ENCODE results near the gene NUDCD3. TPM values are rescaled to one million over a fixed set of nuclear protein-coding genes. Genes with fewer than 3 reads are reported as not detected.
"Not testable (repeated sequence)": the region's sequence is repeated elsewhere in the genome, so short reads cannot be mapped to it uniquely, and the experiment has no call there.

Gene NUDCD3
- total RNA-seq, 1 donor from 2014 or later = 105 TPM

GRCh38 chr7:44515590-44516268 is 25.3 kb upstream of the NUDCD3 start:
- Mint-ChIP-seq H3K4me3 (ENCODE audit: unreplicated experiment) (no peak overlapping the region), H3K4me1 (ENCODE audit: low read depth) (no peaks in the 10 kb centered on the region), H3K27me3 (ENCODE audit: low read depth) (peaks cover 14% of the 10 kb centered on the region), H3K9me3 (ENCODE audit: low read depth) (no peaks in the 10 kb centered on the region), H3K27ac (ENCODE audit: unreplicated experiment) (no peak overlapping the region), H3K36me3 (ENCODE audit: low read depth) (no peaks in the 10 kb centered on the region)
- no peak for DNase-seq (ENCODE audit: low spot score)
- no peak for TF ChIP-seq CTCF (IDR thresholded peaks at IDR 0.05)

GRCh38 chr7:44512736-44513135 is 22.3 kb upstream of the NUDCD3 start:
- DNase-seq (ENCODE audit: low spot score) = no peak
- Mint-ChIP-seq H3K27ac (ENCODE audit: unreplicated experiment) (no peak overlapping the region), H3K36me3 (ENCODE audit: low read depth) (no peaks in the 10 kb centered on the region), H3K4me1 (ENCODE audit: low read depth) (no peaks in the 10 kb centered on the region), H3K4me3 (ENCODE audit: unreplicated experiment) (no peak overlapping the region), H3K27me3 (ENCODE audit: low read depth) (peaks cover 23% of the 10 kb centered on the region), H3K9me3 (ENCODE audit: low read depth) (peaks cover 8% of the 10 kb centered on the region)
- no peak for TF ChIP-seq CTCF (IDR thresholded peaks at IDR 0.05)

DNA sequence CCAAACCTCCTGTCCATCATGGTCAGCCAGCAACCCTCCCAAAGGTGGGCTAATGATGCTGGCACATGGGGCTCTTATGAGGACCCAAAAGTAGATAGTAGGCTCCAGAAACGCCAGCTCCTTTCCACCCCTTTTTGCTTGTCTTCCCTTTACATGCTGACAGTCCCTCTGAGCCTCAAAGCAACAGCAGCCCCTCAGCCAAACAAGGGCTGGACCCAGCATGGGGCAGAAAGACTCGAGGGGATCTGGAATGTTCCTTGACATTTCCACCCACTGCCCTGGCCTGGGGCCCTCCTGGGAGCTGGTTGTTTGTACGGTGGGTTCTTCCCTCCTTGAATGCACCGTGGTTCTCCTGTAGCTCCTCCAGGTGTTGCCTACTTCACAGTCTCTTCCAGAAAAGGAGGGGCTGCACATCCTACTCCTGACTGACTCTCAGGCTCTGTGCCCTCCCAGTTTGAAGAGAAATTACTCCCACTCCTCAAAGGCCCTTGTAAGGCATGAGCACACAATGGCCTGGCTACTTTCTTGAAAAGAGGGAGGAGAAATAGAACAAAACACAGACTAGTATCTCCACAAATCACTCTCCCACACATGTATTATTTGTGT is 21.5 kb upstream of the NUDCD3 start:
- no peak for TF ChIP-seq CTCF (IDR thresholded peaks at IDR 0.05)
- Mint-ChIP-seq H3K9me3 (ENCODE audit: low read depth) (peaks cover 8% of the 10 kb centered on the region), H3K4me1 (ENCODE audit: low read depth) (no peaks in the 10 kb centered on the region), H3K4me3 (ENCODE audit: unreplicated experiment) (no peak overlapping the region), H3K27me3 (ENCODE audit: low read depth) (peaks cover 26% of the 10 kb centered on the region), H3K27ac (ENCODE audit: unreplicated experiment) (no peak overlapping the region), H3K36me3 (ENCODE audit: low read depth) (no peaks in the 10 kb centered on the region)
- no peak for DNase-seq (ENCODE audit: low spot score)

GRCh38 chr7:44511236-44511635 is 20.8 kb upstream of the NUDCD3 start:
- Mint-ChIP-seq H3K36me3 (ENCODE audit: low read depth) (no peaks in the 10 kb centered on the region), H3K9me3 (ENCODE audit: low read depth) (peaks cover 11% of the 10 kb centered on the region), H3K4me1 (ENCODE audit: low read depth) (no peaks in the 10 kb centered on the region), H3K27me3 (ENCODE audit: low read depth) (peaks cover 30% of the 10 kb centered on the region), H3K27ac (ENCODE audit: unreplicated experiment) (no peak overlapping the region), H3K4me3 (ENCODE audit: unreplicated experiment) (no peak overlapping the region)
- DNase-seq (ENCODE audit: low spot score) = no peak
- no peak for TF ChIP-seq CTCF (IDR thresholded peaks at IDR 0.05)

DNA sequence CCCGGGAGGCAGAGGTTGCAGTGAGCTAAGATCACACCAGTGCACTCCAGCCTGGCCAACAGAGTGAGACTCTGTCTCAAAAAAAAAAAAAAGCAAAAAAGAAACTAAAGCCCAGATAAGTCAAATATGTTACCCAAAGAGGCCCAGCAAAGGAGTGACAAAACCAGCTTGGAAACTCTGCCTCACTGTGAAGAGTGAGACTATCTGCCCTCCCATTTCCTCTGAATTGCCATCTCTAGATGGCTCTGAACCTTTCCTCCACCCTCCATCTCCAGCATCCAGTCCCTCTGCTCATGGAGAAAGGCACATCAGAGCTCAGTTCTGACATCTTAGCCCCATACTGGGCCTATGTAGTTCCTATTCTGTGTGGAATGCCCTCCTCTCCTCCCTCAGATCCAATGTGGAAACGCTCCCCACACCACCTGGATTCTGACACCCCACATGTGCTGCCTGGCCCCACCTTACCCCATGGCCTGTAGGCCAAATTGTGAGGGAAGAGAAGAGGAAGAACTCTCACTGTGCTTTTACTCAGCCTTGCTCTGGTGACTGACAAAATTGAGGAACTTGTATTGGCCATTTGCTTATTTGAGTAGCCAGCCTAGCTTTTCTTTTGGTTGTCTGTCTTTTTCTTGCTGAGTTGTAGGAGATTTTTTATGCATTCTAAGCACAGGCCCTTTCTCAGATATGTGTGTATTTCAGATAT is 18.0 kb upstream of the NUDCD3 start:
- H3K27me3 Mint-ChIP-seq (ENCODE audit: low read depth) = peaks cover 38% of the 10 kb centered on the region
- DNase-seq (ENCODE audit: low spot score) = no peak
- no peaks in the 10 kb centered on the region for H3K36me3 Mint-ChIP-seq (ENCODE audit: low read depth)
- peaks cover 11% of the 10 kb centered on the region for H3K9me3 Mint-ChIP-seq (ENCODE audit: low read depth)
- H3K27ac Mint-ChIP-seq (ENCODE audit: unreplicated experiment) = no peak overlapping the region
- H3K4me1 Mint-ChIP-seq (ENCODE audit: low read depth) = no peaks in the 10 kb centered on the region
- TF ChIP-seq CTCF (IDR thresholded peaks at IDR 0.05) = no peak
- no peak overlapping the region for H3K4me3 Mint-ChIP-seq (ENCODE audit: unreplicated experiment)

GRCh38 chr7:44506592-44507288 is 16.3 kb upstream of the NUDCD3 start:
- Mint-ChIP-seq H3K9me3 (ENCODE audit: low read depth) (peaks cover 11% of the 10 kb centered on the region), H3K27me3 (ENCODE audit: low read depth) (peaks cover 43% of the 10 kb centered on the region)
- H3K36me3 Mint-ChIP-seq (ENCODE audit: low read depth); DNase-seq (ENCODE audit: low spot score); H3K27ac Mint-ChIP-seq (ENCODE audit: unreplicated experiment); H3K4me1 Mint-ChIP-seq (ENCODE audit: low read depth); H3K4me3 Mint-ChIP-seq (ENCODE audit: unreplicated experiment): not testable (repeated sequence)

Measured in chondrocyte (in vitro differentiated cells).